Measurements from ENCODE around the gene UXS1.
"Not testable (repeated sequence)": the region's sequence is repeated elsewhere in the genome, so short reads cannot be mapped to it uniquely, and the experiment has no call there.

Gene UXS1

GRCh38 chr2:106159866-106160785 lies 34.0 kb downstream of the UXS1 start:
- peak; percentile 47 to 67 (median 49) for DNase-seq

DNA sequence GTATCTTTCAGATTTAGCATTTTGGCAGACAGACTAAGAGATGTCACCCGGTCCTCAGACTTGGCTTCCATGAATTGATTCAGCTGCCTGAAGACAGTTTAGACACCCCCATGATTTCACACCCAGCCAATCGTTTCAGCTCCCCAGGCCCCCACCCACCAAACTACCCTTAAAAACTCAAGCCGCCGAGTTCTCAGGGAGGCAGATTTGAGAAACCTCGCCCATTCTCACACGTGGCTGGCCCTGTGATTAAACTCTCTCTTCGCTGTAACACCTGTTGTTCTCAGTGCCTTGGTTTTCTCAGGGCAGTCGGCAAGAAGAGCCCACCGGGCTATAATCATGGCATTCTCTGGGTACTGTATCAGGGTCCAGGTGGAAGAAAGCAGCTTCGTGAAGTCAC lies 35.2 kb downstream of the UXS1 start:
- no peak for DNase-seq

DNA sequence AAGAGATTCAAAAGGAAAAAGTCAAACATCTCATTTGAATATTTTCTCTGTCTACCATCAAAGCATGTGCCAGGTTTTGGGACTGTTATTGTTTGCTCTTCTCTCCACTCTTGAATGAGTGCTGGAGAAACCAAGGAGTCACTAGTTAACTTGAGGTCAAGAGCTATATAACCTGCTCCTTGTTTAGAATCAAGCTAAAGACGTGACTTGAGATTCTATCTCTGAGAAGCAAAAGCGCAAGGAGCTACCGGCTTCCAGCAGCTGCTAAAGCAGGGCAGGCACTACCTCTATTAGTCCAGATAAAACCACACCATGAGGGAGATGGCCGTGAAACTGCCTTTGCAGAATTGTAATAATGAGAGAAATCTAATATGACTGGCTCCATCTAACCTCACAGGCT lies 36.0 kb downstream of the UXS1 start:
- no peak for DNase-seq

DNA sequence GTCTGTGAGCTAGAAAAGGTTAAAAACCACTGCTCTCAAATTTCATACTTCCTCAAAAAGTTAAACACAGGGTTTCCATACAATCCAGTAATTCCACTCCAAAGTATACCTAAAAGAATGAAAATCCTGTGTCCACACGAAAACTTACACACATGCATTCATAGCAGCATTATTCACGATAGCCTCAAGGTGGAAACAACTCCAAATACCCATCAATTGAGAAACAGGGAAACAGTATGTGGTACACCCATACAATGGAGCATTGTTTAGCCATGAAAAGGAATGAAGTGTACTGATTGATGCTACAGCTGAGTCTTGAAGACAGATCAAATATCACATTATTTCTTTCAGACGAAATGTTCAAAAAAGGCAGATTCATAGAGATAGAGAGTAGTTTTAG lies 36.7 kb downstream of the UXS1 start:
- DNase-seq, result no peak

- DNase-seq, result peak in 1 of 3 donors; percentile 8
Measured at GRCh38 chr2:106156305-106157296, 37.5 kb downstream of the UXS1 start.

DNA sequence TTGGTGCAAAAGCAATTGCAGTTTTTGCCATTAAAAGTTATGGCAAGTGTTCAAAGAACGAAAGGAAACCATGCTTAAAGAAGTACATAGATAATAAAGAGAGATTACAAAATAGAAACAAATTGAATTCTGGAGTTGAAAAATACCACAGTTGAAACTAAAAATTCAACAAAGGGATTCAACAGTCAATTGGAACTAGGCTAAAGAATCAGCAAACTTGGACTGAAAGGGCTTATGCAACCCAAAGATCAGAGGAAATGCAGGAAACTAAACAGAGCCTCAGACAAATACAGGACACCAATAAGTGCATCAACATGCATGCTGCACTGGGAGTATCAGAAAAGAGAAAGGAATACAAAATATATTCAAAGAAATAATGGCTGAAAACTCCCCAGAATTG lies 40.3 kb downstream of the UXS1 start:
- no peak for DNase-seq

- DNase-seq, result no peak
Measured at GRCh38 chr2:106147665-106148064, 46.4 kb downstream of the UXS1 start.

DNA sequence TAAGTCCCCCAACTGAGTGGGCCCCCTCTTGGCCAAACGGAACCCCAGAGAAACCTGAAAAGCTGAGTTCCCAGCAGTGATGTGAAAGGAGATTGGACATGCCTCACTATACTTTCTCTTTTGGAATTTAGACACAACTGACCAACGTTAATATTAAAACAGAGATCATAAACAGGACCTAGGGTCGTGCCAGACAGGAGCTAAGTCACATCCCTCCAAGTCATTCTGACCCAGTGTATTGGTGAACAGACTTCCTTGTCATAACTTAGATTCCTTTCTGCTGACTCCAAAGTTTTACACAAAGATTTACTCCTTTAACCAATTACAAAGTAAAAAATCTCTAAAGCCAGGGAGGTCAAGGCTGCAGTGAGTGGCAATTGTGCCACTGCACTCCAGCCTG lies 46.9 kb downstream of the UXS1 start:
- DNase-seq, result no peak

GRCh38 chr2:106144621-106145331 lies 49.3 kb downstream of the UXS1 start:
- DNase-seq, result no peak

GRCh38 chr2:106143495-106144215 lies 50.4 kb downstream of the UXS1 start:
- no peak for DNase-seq

DNA sequence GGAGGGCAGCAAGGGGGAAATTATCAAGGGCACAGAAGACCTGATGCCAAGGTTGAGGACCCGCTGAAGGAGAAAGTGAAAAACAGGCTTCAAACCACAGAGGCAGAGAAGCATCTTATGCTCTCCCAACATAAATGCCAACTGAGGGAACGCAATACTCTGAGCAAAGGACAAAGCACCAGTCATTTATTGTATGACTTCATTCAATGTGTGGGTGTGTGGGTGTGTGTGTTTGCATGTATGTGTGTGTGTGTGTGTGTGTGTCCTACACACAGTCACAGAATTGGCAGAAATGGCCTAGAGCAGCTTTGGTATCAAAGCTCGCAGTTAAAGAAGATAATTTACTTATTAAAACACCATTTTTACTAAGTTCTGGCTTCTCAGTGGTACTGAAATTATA lies 51.4 kb downstream of the UXS1 start:
- DNase-seq, result peak; percentile 29 to 43 (median 37)

GRCh38 chr2:106140913-106141312 lies 53.2 kb downstream of the UXS1 start:
- no peak for DNase-seq

DNA sequence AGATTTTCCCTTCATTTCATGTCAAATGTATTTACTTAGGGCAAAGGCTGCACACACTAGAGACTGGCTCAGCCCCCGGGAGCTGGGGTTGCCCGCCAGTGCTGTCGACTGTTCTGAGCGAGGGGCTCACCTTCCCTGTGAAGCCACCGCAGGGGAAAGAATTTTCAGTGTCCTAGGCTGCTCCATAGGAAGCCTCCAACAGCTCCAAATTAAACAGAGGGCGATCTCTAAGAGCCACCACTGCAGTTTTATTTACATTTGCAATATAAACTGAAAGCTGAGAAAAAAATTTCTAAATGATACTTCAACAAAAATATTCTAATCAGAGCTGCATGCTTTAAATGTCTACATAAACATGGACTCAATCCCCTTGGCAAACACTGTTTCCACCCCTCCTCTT lies 54.0 kb downstream of the UXS1 start:
- DNase-seq, result no peak

GRCh38 chr2:106139238-106139935 lies 54.7 kb downstream of the UXS1 start:
- no peak for DNase-seq

DNA sequence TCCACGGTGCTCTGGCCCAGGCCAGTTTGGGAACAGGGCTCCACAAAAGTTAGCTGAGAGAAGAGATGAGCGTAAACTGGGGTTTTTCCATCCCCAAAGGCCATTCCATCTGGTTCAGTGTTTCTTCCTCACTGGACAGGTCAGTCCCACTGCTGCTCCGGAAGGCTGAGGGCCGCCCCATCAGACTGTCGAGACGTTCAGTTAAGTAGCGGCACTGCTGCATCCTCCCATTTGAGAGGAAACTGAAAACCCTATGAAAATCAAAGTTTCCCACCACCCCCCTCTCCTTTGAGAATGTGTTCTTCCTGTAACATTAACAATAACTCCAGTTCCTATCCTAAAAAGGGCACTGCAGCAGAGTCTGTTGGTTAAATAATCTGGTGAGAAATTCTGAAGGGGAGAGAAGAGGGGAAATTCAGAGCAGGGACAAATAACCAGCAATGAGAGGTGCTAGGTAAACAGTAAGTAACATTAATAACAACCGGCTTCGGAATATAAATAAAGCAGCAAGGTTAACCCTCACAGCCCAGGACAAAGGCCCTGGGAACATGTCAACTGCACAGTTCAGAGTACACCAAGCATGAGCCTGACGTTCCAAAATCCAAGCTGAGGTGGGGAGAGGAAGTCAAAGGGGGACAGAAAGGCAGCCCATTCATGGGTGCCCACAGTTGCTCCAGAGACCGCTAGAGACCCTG lies 55.4 kb downstream of the UXS1 start:
- DNase-seq, result no peak

GRCh38 chr2:106137731-106138521 lies 56.2 kb downstream of the UXS1 start:
- DNase-seq, result no peak

DNA sequence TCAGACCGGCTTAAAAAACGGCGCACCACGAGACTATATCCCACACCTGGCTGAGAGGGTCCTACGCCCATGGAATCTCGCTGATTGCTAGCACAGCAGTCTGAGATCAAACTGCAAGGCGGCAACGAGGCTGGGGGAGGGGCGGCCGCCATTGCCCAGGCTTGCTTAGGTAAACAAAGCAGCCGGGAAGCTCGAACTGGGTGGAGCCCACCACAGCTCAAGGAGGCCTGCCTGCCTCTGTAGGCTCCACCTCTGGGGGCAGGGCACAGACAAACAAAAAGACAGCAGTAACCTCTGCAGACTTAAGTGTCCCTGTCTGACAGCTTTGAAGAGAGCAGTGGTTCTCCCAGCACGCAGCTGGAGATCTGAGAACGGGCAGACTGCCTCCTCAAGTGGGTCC lies 62.9 kb downstream of the UXS1 start:
- DNase-seq, result not testable (repeated sequence)

DNA sequence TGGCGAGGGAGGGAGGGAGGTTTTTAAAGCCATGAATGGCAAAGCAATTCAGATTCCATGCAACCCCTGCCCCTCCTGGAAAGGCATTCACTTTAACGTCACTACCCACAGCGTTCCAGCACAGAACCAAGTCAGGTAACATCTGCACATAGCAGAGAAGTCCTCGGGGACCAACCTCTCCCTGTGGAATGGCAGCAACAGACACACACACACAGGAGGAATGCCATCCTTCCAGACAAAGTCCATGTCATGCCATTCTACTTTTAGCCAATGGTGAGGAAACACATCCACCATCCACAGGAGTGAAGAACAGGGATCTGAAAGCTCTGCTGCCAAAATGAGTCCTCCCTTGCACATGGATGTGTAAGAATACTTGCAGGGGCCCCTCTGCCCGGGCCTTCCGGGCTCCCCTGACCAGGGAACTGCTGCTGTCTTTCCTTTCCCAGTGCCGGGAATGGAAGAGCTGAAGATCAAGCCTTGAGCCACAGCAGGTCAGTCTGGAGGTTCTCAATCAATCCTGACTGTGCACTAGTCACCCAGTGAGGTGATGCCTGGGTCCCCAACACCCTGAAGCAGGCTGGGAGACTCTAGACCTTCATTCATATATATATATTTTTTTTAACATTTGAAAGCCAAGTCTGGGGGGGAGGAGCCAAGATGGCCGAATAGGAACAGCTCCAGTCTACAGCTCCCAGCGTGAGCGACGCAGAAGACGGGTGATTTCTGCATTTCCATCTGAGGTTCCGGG lies 63.7 kb downstream of the UXS1 start:
- no peak for DNase-seq

DNA sequence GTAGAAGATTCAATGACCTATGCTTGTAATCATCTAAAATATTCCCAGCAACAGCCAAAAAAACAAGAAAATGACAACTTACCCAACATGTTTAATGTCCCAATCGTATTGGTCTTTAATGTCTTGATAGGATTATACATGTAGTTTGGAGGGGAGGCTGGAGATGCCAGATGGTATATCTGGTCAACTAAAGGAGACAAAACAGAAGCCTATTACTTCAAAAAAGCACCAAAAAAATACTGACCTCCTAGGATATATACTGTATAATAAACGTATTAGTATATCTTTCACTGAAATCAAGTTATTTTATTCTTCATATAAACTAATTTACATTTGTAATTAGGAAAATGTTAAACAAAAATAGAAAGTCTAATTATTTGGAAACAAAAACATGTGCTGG lies 64.5 kb downstream of the UXS1 start:
- DNase-seq, result no peak

All from suppressor macrophage treated with lipopolysaccharide for 1 hour (primary cell).